T-helper 9 cell (primary cell): Measurements from ENCODE around the gene CACNA2D3.

ENCODE experiments used
- DNase-seq: peaks from one replicate; pipeline ENCODE4 v3.0.0-alpha.2; 2020

CACNA2D3 gene

GRCh38 chr3:54900838-54901591 lies 778.7 kb downstream of the CACNA2D3 start:
- DNase-seq: no peak

GRCh38 chr3:54901906-54902685 lies 779.7 kb downstream of the CACNA2D3 start:
- no peak for DNase-seq

- DNase-seq: no peak
Observed at GRCh38 chr3:54905261-54905888, 783.0 kb downstream of the CACNA2D3 start.

GRCh38 chr3:54905920-54906319 lies 783.6 kb downstream of the CACNA2D3 start:
- DNase-seq: no peak

GRCh38 chr3:54906763-54907162 lies 784.4 kb downstream of the CACNA2D3 start:
- no peak for DNase-seq

- DNase-seq: no peak
Observed at GRCh38 chr3:54909191-54909590, 786.8 kb downstream of the CACNA2D3 start.

GRCh38 chr3:54914180-54914579 lies 791.8 kb downstream of the CACNA2D3 start:
- no peak for DNase-seq

GRCh38 chr3:54915181-54915580 lies 792.8 kb downstream of the CACNA2D3 start:
- DNase-seq: no peak

GRCh38 chr3:54915976-54916375 lies 793.6 kb downstream of the CACNA2D3 start:
- DNase-seq: no peak

- no peak for DNase-seq
Observed at GRCh38 chr3:54916732-54917131, 794.4 kb downstream of the CACNA2D3 start.

GRCh38 chr3:54917174-54917573 lies 794.8 kb downstream of the CACNA2D3 start:
- no peak for DNase-seq

- DNase-seq: no peak
Observed at GRCh38 chr3:54917862-54918261, 795.5 kb downstream of the CACNA2D3 start.

GRCh38 chr3:54918516-54918915 lies 796.2 kb downstream of the CACNA2D3 start:
- DNase-seq: no peak

GRCh38 chr3:54928046-54928770 lies 805.9 kb downstream of the CACNA2D3 start, which contains the start of gene LRTM1:
TSS of gene LRTM1 (minus strand) at chr3:54928059. CDS start at chr3:54927911, 148 bp downstream.
- no peak for DNase-seq

GRCh38 chr3:54931182-54931581 lies 808.8 kb downstream of the CACNA2D3 start:
- no peak for DNase-seq

- DNase-seq: no peak
Observed at GRCh38 chr3:54932606-54933005, 810.3 kb downstream of the CACNA2D3 start.

- DNase-seq: no peak
Observed at GRCh38 chr3:54935869-54936268, 813.5 kb downstream of the CACNA2D3 start.

GRCh38 chr3:54936561-54936960 lies 814.2 kb downstream of the CACNA2D3 start:
- DNase-seq: no peak

- no peak for DNase-seq
Observed at GRCh38 chr3:54939557-54940300, 817.4 kb downstream of the CACNA2D3 start.

- DNase-seq: no peak
Observed at GRCh38 chr3:54940971-54941370, 818.6 kb downstream of the CACNA2D3 start.

- no peak for DNase-seq
Observed at GRCh38 chr3:54941690-54942362, 819.5 kb downstream of the CACNA2D3 start.
